Thyroid gland (tissue), 4 donors: ENCODE measurements around the gene COPS2. TPM values are rescaled to one million over a fixed set of nuclear protein-coding genes. Genes with fewer than 3 reads are reported as not detected.

ENCODE experiments used
- DNase-seq, 2 donors: peaks; one replicate each; pipeline ENCODE4 v3.0.0-alpha.2; 2019
- H3K27ac ChIP-seq, 3 donors: fragments of 200-600 bp; sonication (generic); 1 replicate in 2 of 3; 2 replicates in 1 of 3; pipeline ENCODE4 v1.5.1; 2016 to 2019; ENCODE audit warnings: mild to moderate bottlenecking in 1 of 3, moderate library complexity in 1 of 3
- H3K27me3 ChIP-seq: fragments of 200-600 bp; sonication (generic); one replicate; pipeline ENCODE4 v1.5.1; 2019
- H3K36me3 ChIP-seq, 2 donors: fragments of 200-600 bp; sonication (generic); one replicate each; pipeline ENCODE4 v1.5.1; 2016 to 2019
- H3K4me1 ChIP-seq, 2 donors: fragments of 200-600 bp; sonication (generic); one replicate each; pipeline ENCODE4 v1.5.1; 2017 to 2019
- H3K4me3 ChIP-seq, 3 donors: fragments of 200-600 bp; sonication (generic); replicated peaks in 1 of 3; 1 replicate in 2 of 3; 2 replicates in 1 of 3; pipeline ENCODE4 v1.5.1; 2016; ENCODE audit warnings: mild to moderate bottlenecking in 1 of 3
- H3K9me3 ChIP-seq: fragments of 200-600 bp; sonication (generic); one replicate; pipeline ENCODE4 v1.5.1; 2017
- POLR2A ChIP-seq, 2 donors: fragments of 450-650 bp; IDR thresholded peaks; one replicate each; pipeline ENCODE4 v1.6.1; 2017; ENCODE audit warnings: antibody characterized with exemption in 2 of 2, mild to moderate bottlenecking in 2 of 2, moderate library complexity in 1 of 2
- WGBS, 2 donors: methylation state at CpG; one replicate each; pipeline ENCODE4 v1.1.5; 2017; 5-methylcytosine and 5-hydroxymethylcytosine counted together
- intact Hi-C: fragments of 100-400 bp; cut with DNase I; formaldehyde crosslinking; loops from one replicate; pipeline ENCODE4 v1.15.1; 2023
- total RNA-seq, 4 donors: library from RNA; depleted of rRNA; stranded (reverse); fragments of >200 nt; gene quantifications; one replicate each; pipeline ENCODE4 v1.2.3, GENCODE V29; 2016
- TF ChIP-seq, protein P1 (sequence below), 6 experiments: fragments of 200-600 bp in 3 of 6; fragments of 450-650 bp in 3 of 6; sonication (generic) in 3 of 6; IDR thresholded peaks; one replicate each; pipeline ENCODE4 v1.5.1; 2016 to 2019; ENCODE audit warnings: antibody characterized with exemption in 6 of 6, mild to moderate bottlenecking in 2 of 6, inconsistent platforms in 1 of 6, moderate library complexity in 1 of 6

COPS2 gene
- total RNA-seq, 4 donors from 2014 or later = 52.4 to 80.0 (median 61.3) TPM

- H3K4me1 ChIP-seq = peaks cover 14 to 16% of the 10 kb centered on the region in 2 donors
- WGBS, 2 donors = 1% methylated on average over 24 to 26 of the region's 26 CpGs
- intact Hi-C loops = loop anchor here (10.0 kb wide), 1 partner anchor 101 kb away; no protein-coding TSS in a partner anchor
These were observed 632 bp upstream of the COPS2 start for GRCh38 chr15:49155834-49156627.

GRCh38 chr15:49154799-49155109 is 645 bp downstream of the COPS2 start:
- H3K36me3 ChIP-seq = no peaks in the 10 kb centered on the region
- H3K9me3 ChIP-seq = no peaks in the 10 kb centered on the region
- TF ChIP-seq POLR2A (IDR thresholded peaks at IDR 0.05) = no peak
- TF ChIP-seq, protein P1, sequence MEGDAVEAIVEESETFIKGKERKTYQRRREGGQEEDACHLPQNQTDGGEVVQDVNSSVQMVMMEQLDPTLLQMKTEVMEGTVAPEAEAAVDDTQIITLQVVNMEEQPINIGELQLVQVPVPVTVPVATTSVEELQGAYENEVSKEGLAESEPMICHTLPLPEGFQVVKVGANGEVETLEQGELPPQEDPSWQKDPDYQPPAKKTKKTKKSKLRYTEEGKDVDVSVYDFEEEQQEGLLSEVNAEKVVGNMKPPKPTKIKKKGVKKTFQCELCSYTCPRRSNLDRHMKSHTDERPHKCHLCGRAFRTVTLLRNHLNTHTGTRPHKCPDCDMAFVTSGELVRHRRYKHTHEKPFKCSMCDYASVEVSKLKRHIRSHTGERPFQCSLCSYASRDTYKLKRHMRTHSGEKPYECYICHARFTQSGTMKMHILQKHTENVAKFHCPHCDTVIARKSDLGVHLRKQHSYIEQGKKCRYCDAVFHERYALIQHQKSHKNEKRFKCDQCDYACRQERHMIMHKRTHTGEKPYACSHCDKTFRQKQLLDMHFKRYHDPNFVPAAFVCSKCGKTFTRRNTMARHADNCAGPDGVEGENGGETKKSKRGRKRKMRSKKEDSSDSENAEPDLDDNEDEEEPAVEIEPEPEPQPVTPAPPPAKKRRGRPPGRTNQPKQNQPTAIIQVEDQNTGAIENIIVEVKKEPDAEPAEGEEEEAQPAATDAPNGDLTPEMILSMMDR (IDR thresholded peaks at IDR 0.05) = no peak
- intact Hi-C loops = loop anchor here (10.0 kb wide), 1 partner anchor 100 kb away; no protein-coding TSS in a partner anchor
- 1 to 2% methylated on average over 7 of the region's 7 CpGs for WGBS, 2 donors
- DNase-seq = no peak
- H3K4me1 ChIP-seq = peaks cover 14 to 16% of the 10 kb centered on the region in 2 donors
- peak overlapping the region; percentile 24 to 84 (median 54) for H3K4me3 ChIP-seq
- H3K27me3 ChIP-seq = no peaks in the 10 kb centered on the region
- peak overlapping the region; percentile 4 to 90 (median 80) for H3K27ac ChIP-seq

More at GRCh38 chr15:49155834-49156627, 632 bp upstream of the COPS2 start:
- Histone ChIP-seq H3K27ac (peak overlapping the region in 2 of 3 donors; percentile 46 to 56), H3K9me3 (no peaks in the 10 kb centered on the region), H3K27me3 (no peaks in the 10 kb centered on the region), H3K4me3 (peak overlapping the region; percentile 41 to 84 (median 78)), H3K36me3 (no peaks in the 10 kb centered on the region)
- TF ChIP-seq POLR2A (IDR thresholded peaks at IDR 0.05) = peak in 1 of 2 donors; percentile 33
- TF ChIP-seq, protein P1 (IDR thresholded peaks at IDR 0.05) = no peak
- DNase-seq = peak; percentile 5 to 12

DNA sequence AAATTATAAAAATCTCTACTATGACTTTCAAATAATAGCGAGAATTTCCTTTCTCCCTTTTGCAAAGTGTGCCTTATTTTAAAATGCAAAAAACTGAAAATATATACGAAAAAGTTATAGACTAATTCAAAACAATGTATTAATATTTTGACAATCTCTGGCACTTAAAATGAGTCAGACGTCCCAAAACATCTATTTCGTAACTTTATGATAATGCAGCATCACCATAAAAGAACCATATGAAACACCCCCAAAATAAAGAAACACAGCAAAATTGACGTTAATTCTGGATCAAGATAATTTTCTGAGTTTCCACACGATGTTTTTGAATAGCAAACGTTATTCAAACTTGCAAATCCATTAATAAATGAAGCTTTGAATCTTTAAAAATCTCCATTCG is 1.0 kb downstream of the COPS2 start:
- Histone ChIP-seq H3K27me3 (no peaks in the 10 kb centered on the region), H3K4me1 (peaks cover 14 to 16% of the 10 kb centered on the region in 2 donors), H3K36me3 (no peaks in the 10 kb centered on the region), H3K9me3 (no peaks in the 10 kb centered on the region), H3K27ac (no peak overlapping the region), H3K4me3 (peak overlapping the region in 2 of 3 donors; percentile 24 to 84)
- WGBS, 2 donors = 25 to 26% methylated on average over 8 of the region's 8 CpGs
- DNase-seq = no peak
- intact Hi-C loops = loop anchor here (10.0 kb wide), 1 partner anchor 100 kb away; no protein-coding TSS in a partner anchor
- TF ChIP-seq, protein P1 (IDR thresholded peaks at IDR 0.05) = no peak
- TF ChIP-seq POLR2A (IDR thresholded peaks at IDR 0.05) = no peak

GRCh38 chr15:49152552-49153312 is 2.7 kb downstream of the COPS2 start:
- TF ChIP-seq, protein P1 (IDR thresholded peaks at IDR 0.05) = no peak
- TF ChIP-seq POLR2A (IDR thresholded peaks at IDR 0.05) = no peak
- Histone ChIP-seq H3K9me3 (no peaks in the 10 kb centered on the region), H3K4me1 (peaks cover 14 to 16% of the 10 kb centered on the region in 2 donors), H3K27ac (no peak overlapping the region), H3K4me3 (no peak overlapping the region), H3K27me3 (no peaks in the 10 kb centered on the region), H3K36me3 (no peaks in the 10 kb centered on the region)
- intact Hi-C loops = loop anchor here (10.0 kb wide), 1 partner anchor 98 kb away; no protein-coding TSS in a partner anchor
- WGBS, 2 donors = 92 to 94% methylated on average over 9 of the region's 9 CpGs
- DNase-seq = no peak
